ENCODE data around the gene CCDC134.

Gene CCDC134

DNA sequence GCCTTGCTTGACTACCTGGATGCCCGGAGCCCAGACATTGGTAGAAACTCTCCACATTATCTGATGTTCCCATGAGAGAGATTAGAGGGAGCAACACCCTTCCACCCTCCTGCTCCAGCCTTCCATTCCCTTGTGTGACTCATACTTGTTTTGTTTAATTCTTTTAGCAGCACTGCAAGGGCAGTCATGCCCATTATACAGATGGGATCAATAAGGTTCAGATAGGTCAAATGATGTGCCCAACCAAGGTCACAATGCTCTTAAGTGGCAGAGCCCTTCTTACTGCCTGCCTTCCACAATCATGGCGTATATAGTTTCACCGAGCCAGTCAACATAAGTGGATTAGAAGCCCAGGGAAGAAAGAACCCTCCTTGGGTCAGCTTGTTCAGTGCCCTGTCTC, 6.6 kb upstream of the CCDC134 start:
- DNase-seq = no peak

DNA sequence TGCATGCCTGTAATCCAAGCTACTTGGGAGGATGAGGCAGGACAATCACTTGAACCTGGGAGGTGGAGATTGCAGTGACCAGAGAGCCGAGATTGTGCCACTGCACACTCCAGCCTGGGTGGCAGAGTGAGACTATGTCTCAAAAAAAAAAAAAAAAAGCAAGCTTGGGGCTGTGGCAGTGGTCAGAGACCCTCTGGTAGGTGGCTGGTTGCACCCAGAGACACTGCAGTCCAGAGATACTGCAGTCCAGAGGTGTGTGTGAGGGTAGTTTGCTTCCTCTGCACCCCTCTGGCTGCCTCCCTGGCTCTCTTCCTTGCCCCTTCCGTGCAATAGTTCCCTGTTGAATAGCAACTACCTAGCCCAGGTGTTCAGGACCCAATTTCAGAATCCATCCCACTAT, 1.7 kb upstream of the CCDC134 start:
- no peak for DNase-seq

GRCh38 chr22:41799486-41800347, 762 bp upstream of the CCDC134 start:
- DNase-seq = no peak

GRCh38 chr22:41801147-41801819, 804 bp downstream of the CCDC134 start:
- no peak for DNase-seq

DNA sequence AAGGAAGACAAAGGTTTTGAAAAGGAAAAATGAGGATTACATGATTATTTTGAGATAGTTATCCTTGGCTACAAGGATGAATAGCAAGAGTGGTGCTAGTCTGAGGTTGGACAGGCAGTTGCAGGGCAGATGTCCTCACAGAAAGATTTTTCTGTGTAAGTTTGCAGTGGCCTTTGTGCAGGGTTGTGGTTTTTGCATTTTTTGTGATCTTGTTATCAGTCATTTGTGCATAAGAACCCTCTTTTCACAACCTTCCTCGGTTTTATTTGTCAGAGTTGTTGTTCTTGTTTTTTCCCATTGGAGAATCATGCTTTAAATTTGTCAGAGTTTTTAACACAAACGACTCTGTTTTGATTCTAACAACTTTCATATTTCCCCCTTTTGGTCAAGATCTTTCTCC, 1.4 kb downstream of the CCDC134 start:
- no peak for DNase-seq

DNA sequence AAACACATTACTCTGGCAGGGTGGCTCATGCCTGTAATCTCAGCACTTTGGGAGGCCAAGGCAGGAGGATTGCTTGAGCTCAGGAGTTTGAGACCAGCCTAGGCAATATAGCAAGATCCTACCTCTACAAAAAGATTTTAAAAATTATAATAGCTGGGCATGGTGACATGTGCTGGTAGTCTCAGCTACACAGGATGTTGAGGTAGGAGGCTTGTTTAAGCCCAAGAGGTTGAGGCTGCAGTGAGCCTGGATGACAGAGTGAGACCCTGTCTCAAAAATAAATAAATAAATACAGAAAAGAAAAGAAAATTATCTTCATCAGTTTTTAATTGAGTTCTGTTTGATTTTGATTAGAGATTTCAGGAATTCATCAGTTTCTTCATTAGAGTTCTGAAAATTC, 5.2 kb downstream of the CCDC134 start:
- no peak for DNase-seq

- DNase-seq = no peak
Measured at GRCh38 chr22:41808400-41808799, 7.9 kb downstream of the CCDC134 start.

DNA sequence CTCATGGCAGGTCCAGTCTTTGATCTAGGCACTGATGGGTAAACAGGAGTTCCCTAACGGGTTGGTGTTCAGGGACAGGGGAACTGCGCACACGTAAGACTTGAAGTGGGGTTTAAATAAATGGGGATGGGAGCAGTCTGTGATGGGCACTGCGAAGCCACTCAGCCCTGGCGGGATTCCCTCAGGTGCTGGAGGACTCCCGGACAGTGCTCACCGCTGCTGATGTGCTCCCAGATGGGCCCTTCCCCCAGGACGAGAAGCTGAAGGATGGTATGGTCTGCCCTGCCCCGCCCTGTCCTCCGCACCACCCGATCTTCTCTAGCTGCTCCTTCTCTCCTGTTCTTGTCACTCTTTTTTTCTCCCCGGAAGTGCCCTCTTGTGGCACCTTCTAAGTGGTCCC, 9.5 kb downstream of the CCDC134 start:
- DNase-seq = no peak

- DNase-seq = no peak
Measured at GRCh38 chr22:41812805-41813545, 12.5 kb downstream of the CCDC134 start.

- DNase-seq = no peak
Measured at GRCh38 chr22:41813726-41814410, 13.4 kb downstream of the CCDC134 start.

DNA sequence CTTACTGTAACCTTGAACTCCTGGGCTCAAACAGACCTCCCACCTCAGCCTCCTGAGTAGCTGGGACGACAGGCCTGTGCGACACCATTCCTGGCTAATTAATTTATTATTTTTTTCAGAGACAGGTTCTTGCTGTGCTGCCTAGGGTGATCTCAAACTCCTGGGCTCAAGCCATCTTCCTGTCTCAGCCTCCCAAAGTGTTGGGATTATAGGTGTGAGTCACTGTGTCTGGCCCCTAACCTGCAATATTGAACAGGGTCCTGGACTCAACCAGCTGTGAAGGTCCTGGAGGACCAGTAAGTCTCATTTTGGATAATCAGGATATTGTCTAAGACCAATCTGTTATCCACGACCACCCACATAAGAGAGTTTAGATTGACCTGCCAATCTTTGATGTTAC, 15.2 kb downstream of the CCDC134 start:
- no peak for DNase-seq

DNA sequence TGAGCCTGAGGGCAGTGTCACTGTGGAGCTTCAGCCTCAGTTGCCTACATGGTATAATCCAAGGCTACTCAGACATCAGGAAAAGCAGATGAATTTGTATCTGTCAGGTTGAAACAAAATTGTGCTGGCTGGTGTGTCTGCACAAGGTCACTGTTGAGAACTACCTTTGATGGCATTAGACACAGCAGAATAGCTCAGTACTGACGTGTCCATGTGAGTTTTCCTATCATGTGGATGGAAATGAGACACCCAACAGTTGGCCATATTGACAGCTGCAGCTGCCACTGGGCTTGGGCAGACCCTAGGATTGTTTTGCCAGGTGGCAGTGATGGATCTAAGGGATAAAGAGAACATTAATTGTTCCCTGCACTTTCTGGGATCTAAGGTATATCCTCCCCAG, 15.8 kb downstream of the CCDC134 start:
- no peak for DNase-seq

DNA sequence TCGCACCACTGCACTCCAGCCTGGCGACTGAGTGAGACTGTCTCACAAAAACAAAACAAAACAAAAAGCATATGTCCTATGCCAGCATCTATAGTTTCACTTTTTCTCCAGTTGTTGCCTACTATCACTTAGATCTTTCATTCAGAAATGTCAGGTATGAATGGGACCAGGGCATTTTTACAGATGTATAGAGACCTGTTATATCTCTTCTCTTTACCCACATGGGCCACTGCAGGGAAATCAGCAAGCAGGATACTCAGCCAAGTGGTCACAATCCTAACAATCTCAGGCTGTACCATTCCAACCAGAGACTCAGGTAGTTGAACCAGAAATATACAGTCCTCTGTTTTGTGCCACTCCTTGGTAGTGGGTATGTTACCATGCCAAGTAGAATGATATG, 16.4 kb downstream of the CCDC134 start:
- no peak for DNase-seq

DNA sequence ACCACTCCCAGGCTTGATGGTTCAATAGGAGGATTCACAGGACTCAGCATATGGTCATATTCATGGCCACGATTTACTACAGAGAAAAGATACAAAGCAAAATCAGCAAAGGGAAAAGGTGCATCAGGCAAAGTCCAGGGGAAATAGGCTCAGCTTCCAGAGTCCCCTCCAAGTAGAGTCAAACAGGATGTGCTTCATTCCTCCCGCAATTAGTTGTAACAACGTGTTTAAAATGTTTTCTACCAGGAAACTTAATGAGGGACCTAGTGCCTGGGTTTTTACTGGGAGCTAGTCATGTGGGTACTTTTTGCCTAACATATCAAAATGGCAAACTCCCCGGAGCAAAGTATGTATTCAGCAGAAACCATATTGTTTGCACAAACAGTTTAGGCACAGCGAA, 17.5 kb downstream of the CCDC134 start:
- DNase-seq = no peak

GRCh38 chr22:41818596-41818995, 18.1 kb downstream of the CCDC134 start:
- no peak for DNase-seq

DNA sequence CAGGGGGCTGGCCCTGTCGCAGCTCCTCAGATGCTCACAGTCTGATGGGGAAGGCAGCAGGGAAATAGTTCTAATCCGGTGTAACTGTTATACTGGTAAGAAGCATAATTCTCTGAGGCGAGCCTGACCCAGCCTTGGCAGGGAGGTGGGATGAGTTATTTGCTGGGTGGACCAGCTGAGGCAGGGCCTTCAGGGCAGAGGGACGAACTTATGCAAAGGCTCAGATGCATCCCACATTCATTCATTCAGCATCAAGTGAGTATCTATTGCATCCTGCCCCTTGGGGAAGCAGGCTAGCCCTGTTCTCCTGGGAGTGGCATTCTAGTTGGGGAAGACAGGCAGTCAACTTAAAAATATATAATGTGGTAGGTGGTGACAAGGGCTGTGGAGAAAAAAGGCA, 18.8 kb downstream of the CCDC134 start:
- DNase-seq = no peak

DNA sequence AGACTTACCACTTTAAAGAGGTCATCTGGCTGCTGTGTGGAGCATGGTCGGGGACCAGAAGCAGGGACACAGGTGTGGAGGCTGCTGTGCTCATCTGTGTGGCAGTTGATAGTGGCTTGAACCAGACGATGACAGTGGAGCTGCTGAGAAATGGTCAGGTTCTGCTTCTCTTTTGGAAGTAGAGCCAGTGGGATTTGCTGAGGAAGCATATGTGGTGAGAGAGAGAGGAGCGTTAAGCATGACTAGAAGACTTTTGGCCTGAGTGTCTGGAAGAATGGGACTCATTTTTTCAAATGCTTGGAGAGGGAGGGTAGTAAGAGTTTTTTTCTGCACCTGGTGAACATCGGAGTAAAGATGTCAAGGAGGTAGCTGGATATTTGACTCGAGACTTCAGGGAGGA, 20.0 kb downstream of the CCDC134 start:
- no peak for DNase-seq

GRCh38 chr22:41821471-41822316, 21.2 kb downstream of the CCDC134 start:
- no peak for DNase-seq

GRCh38 chr22:41822317-41823057, 22.0 kb downstream of the CCDC134 start:
- DNase-seq = no peak

DNA sequence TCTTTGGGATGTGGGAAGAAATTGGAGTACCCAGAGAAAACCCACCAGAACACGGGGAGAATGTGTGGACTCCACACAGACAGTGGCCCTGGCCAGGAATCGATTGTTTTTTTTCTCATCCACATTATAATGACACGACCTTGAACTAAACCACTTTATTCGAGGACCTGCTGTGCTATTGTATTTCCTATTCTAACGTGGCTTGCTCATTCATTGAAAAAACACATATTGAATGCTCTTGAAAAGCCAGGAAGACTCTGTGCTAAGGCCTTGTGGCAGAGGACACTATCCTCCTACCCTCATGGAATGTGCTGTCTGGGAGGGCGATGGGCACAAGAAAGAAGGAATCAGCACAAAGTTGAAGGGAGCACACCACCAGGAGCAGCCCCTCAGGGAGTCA, 23.3 kb downstream of the CCDC134 start:
- no peak for DNase-seq

GRCh38 chr22:41825376-41825775, 24.9 kb downstream of the CCDC134 start:
- no peak for DNase-seq

DNA sequence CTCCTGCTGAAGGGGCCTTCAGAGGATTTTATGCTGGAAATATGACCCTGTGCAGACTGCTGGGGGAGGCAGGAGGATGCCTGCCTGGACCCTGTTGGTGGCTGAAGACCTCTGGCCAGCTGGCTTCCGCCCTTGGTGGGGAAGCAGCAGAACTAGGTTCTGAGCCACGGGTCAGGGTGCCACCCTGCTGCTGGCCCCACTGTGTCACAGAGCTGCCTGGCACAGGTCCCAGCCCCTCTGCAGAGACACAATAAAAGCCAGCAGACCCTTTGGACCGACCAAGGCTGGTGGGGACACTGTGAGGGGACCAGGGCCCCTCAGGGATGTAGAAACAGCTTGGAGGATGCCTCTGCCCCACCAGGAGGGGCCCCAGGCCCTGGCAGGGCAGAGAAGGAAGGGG, 25.5 kb downstream of the CCDC134 start:
- DNase-seq = no peak

Data from KG1 (cell line).